DMS79 treated with DMSO at 0.1 percent for 48 hours (cell line): ENCODE data around the gene LRRC8D.

Source experiments
- DNase-seq: peaks from one replicate; lab custom pipeline; 2025; lab: John Stamatoyannopoulos, UW

The LRRC8D gene

DNA sequence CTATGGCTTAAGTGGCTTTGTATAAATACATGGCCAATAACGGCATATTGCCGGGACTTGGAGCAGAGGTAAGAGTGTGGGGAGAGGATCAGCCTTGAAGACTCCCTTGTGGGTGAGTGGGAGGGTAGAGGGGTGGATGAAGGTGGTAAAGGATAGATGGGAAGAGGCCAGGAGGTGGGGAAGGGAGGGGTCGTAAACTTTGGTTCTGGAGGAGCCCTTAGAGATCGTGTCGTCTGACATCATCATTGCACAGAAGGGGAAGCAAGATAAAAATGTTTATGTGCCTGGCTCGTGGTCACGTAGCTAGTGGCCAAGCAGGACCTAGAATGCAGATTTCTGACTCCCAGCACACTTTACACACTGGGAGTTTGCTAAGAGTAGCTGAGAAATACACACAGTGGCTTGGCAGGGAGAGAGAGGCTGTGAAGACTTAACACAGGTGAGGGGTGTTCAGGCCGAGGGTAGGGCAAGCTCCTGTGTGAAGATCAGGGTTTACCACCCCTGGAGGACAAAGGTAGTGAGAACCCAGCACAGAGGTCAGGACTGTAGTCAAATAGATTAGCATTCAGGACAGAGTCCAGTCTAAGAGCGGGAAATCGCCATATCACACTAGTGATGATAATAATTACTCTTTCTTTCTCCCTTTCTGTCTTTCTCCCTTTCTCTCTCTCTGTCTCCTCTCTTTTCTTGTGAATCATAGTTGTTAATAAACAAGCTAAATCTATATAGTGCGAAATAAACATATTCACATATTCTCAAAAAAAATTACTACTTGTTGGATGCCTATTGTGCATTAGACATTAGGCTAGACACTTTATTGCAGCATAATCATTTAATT is 75.5 kb downstream of the LRRC8D start:
- DNase-seq = no peak

DNA sequence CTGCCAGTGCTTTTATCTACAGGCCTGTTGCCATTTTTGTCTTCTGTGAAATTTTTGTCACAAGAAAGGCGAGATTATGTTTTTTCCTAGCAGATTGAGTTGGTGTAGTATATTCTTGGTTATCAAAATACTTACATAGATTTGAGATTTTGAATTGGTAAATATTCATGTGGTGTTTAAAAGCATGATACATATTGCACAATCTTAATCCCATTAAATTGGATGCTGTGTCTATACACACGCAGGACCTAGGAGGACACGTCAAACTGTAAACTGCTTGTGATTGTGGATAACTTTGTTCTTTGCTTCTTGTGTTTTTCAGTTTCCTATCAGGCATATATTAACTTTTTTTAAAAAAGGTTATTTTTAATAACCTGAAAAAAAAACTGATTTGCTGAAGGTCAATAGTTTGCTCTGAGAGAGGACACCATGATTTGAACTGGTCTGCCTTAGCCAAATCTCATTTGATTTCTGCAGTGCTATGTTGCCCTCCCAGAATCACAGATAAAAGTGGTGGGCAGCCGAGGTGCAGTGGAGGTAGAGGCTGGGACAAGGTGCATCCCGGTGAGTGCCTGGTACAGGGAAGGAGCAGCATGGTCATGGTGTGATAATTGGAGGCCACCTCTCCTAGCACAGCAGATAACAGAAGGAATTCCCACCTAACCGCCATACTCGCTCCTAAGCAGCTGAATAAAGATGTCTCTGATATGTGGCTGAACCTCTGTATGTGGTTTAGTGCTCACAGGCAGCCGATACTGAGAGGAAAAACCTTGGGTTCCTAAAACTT is 76.7 kb downstream of the LRRC8D start:
- DNase-seq = no peak

DNA sequence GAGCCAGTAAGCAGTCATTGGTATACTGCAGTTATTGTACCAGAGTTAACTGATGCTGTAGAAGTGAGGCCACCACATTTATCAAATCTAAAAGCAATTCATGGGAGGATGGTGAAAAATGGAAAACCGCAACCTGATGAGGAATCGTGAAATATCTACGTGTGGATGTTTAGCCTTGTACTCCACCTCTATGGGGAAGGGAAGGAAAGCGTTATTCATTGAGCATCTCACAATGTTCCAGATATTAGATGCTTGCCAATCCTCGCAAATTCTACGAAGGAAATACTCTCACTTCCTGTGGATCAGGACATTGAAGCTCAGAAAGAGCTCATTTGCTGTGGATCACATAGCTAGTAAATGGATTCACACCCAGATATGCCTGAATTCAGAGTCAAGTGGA is 77.3 kb downstream of the LRRC8D start:
- DNase-seq = no peak

DNA sequence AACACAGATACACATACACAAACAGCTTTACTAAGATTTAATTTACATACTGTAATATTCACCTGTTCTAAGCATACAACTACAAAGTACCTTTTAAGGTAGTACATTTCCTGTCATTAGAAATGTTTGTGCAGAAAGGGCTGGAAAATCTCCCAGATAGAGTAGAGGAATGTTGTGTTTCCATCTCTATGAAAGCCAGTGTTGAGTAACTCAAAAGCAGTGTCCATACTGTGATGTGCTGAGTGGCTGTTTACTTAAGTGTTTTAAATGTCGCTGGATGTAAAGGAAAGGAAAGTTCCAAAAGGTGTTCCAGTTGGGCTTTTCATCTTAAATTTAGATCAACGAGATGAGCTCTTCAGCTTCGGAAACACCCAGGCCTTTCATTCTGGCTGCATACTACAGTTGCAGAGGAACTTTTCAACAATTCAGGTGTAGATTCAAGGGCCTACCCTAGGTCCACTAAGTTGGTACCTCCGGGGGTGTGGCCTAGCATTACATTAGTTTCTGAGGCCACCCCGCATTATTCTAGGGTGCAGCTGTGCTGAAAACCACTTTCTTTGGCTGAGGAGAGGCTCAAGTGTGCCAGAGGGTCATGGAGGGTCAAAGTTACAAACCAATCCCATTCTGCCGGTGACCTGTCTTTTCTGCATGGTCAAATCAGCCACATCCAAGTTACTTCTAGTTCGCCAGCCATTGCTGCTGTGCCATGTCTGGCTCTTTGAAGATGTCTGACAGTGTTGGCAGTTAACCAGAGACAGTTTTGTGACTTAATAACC is 78.1 kb downstream of the LRRC8D start:
- DNase-seq = no peak

DNA sequence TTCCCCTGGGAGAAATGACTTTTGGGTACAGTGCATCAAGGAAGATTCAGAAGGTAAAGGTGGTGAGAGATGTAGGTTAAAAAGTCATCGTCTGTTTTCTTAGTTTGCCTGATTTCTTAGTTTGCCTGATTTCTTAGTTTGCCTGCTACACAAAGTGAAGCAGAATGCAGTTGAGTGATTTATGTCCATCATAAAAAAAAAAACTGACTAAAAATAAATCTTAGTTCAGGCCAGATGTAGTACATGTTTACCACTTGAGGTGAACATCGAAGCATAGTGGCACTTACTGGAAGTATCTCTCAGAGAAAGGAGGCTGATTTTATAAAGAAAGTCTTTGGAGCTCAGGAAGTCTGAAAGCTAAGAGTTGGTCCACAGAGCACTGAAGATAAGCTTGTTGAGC is 79.5 kb downstream of the LRRC8D start:
- DNase-seq = peak; percentile 17

DNA sequence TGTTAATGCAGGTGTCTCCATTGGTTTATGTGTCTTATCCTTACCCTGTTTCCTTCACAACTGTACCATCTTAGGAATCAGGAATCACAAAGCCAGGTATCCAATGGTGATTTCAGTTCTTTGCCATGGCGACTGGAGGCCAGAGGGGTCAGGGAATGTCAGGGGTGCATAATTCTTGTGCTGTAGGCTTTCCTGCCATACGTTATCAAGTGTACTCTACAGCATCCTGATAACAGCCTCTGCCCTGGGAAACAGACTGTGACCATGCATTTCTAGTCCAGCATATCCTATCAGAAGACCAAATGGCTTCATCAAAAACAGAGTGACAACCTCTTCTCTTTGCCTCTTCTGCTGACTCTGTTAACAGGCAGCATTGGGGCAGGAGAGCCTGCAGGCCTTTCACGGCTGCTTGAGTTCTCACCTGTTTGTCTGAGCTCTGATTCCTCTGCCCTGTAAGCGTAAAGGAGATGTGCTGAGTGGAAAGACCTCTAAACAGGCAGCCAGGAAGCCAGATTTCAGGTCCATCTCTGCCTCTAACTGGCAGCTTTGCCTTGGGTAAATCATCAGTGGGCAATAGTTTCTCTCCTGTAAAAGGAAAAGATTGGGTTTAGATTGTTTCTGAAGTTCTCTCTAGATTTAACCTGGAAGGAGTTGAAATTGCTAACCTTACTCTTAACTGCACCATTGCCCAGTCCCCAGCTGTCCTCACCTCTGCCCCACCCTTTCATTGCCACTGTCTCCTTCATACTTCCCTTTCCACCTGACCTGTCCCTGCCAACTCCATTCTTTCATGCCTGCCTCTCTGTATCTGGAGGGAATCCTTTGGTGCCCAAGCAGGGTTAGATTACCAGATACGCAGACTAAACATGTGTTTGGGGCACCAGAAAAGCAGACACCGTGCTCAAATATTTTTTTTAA is 80.2 kb downstream of the LRRC8D start:
- DNase-seq = peak; percentile 79

DNA sequence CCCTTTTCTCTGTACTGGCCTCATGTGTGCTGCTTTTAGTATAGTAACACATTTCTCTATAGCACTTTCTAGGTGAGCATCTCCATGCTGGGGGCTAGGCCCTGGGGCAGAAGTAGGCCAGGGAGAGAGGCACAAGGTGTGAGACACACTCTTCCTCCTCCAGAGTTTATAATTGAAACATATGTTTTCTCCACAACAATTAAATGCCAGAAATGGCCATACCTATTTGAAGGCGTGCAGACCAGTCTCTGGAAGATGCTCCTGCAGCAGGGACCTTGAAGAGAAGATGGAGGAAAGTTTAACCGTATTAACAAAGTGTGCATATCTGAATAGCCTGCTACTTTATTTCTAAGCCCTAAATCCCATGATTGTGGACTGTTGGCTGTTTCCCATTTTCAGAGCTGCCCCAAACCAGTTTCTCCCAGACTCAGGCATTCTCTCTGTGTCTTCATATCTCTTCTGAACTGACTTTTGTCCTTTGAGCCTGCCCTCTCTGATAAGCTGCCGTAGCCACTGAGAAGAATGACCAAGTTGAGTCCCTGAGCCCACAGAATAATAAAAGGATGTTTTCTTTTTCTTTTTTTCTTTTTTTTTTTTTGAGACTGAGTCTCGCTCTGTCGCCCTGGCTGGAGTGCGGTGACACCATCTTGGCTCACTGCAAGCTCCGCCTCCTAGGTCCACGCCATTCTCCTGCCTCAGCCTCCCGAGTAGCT is 81.3 kb downstream of the LRRC8D start:
- no peak for DNase-seq

DNA sequence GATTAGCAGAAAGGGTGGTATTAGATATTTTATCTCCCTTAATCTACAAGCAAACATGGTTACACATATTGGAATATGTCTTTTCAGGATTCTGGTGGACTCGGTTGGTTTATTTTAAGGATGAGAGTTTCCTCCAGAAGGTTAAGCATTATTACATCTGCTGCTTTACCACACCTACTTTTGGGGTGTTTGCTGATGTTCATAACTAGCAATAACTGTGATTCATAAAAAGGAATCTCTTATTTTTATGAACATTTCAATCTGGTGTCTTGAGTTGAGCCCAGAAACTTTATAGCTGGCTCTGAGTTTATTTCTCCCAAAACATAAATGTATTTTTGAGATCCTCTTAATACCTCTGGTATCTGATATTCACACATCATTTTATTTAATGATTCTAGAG is 82.7 kb downstream of the LRRC8D start:
- DNase-seq = no peak

DNA sequence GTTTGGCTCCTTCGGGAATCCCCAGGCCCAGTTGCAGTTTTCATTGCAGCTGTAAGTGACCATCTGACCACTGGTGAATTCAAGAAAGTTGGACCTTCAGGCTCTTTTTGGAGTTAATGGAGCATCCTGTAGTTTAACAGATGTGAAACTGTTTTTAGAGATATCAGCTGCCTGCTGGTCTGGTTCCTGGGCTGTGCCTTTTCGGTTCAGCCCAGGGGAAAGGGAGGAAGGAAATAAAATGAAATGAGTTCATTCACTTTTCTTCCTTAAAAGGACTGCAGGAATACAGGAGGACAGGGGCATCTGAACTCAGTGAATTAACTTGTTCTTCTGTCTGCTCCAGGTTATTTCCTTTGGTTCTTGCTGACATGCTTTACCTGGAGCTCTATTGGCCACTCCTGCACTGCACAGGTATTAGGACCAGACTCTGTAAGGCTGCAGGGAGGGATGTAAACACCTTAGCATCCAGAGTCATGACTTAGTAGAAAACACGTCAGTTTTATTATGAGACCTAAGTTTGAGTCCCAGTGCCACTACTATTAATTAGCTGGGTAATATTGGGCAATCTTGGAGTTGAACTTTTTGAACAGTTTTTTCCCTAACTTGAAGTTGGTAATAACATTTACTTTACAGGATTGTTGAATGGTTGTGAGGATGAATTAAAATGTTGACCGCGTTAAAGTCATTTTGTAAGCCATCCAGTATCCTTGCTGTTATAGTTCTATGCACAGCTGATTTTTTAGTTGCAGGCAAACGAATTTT is 83.6 kb downstream of the LRRC8D start:
- no peak for DNase-seq

DNA sequence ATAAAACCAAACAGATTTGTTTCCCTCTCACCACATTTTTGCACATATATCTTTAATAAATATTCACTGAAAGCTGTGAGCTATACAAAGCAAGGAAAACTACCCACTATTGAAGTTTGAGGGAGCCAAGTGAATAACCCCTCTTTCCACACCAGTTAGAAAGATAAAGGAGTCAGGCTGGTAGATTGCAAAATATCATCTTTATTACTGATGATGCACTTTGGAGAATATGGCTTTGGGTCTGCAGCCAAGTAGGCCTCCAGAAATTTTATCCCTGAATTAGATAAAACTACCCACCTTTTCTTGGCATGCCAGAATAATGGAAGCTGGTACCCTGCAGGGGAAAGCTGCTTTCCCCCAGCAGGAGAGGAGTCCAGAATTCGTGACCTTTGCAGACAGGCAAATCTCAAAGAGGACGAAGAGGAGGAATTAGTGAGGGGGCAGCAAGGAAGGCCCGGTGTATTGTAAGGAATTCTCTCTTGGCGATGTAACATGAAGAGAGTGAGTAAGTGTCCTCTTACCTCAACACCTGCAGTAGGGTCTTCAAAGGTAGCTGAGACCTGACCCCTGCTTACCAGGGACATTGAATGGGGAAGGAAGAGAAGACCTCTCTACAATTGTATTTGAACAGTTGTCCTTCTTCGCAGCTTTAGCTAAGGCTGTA is 84.7 kb downstream of the LRRC8D start:
- no peak for DNase-seq

DNA sequence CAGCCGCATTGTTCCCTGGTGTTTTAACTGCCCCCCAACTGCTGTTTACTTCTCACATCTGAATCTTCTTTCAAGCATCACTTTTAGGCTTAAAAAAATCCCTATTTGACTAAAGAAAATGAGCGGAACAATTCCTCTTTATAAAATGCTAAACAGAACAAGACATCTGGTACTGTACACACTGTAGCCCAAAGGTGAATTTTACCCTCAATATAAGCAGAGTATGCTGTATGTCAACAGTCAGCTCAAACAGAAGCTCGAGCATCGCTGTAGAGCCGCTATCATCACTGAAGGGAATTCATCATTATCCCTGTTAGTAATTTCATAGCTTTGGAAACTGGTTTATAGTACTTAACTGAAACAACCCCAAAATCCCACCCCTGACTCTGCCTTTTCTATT is 85.3 kb downstream of the LRRC8D start:
- DNase-seq = no peak

DNA sequence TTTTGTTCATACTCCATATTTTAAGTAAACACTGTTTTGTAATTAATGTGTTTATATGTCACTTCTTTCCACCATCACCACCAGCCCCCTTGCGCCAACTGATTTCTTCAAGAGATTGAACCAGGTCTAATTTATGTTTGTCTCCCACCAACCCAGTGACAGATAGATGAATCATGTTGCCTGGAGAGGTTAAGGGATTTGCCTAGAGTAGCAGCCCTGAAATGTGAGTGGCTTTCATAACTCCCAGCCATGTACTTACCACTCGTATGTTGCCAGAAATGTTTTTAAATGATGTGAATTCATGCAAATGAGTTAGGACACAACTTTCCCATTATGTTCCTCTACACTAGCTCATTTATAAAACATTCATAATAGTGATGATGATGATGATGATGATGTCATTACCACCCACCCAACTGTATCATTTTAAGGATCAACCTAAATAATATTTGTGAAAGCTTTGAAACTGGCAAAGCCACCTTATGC is 86.9 kb downstream of the LRRC8D start:
- DNase-seq = no peak

DNA sequence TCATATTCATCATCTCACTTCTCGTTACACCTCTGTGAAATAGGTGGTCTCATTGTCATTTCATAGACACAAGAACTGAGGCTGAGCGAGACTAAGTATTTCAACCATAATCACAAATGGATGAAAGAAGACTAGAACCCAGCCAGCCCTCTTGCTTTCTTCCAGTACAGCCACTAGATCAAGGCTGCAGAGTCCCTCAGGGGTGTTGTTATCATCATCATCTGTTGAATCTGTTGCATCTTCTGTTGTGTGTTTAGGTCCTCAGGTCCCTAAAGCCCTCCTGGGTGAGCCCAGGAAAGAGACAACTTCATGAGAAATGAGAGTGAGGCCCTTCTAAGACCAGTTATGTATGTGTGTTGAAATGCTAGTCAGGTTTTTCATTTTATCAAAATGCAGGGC is 87.4 kb downstream of the LRRC8D start:
- DNase-seq = no peak

DNA sequence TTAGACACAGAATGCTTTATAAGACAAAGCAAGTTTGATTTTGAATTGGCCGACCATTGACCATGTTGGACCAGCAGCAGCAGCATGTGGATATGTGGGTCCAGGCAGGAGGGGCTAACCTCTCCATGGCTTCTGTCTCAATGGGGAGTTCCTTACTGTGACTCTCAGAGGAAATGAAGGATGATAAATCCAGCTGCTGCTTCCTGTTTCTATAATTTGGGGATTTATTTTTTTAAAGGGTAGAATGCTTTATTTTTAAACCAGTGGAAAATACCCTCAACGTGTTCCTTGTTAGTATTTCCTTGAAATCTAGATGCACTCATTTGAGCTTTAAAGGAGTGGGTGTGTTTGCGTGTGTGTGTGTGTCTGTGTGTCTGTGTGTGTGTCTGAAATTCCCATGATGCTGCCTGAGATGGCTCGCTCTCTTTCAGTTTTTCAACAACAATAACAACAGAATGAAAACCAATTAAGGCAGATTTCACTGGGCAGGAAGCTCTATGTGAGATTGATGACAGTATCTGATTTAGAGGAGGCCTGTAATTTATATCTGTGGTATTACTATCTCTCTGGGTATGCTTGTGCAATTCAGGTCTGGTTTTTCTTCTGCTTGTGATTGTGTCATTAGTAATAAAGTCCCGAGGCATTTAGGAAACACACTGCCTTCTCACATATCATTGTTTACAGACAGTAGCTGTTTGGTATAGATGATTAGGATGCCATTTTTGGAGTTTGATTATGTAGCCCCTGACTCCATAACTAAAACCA is 88.0 kb downstream of the LRRC8D start:
- no peak for DNase-seq

DNA sequence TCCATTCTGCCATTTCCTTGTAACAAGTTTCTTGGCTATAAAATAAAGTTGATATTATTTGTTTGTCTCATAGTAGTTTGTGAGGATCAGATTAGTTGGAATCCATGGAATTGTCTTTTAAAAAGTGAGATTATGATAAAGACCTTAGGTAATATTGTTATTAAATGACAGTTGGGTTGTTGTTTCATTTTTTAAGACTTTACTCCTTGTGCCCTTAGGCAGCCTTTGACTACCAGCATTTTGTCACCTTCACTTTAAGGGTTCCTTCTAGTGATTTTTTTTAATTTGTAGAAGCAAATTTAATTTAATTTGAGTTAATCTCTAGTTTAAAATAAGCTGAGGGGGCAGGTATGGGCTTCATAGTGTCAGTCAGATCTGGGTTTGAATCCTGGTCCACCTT is 89.4 kb downstream of the LRRC8D start:
- DNase-seq = no peak

DNA sequence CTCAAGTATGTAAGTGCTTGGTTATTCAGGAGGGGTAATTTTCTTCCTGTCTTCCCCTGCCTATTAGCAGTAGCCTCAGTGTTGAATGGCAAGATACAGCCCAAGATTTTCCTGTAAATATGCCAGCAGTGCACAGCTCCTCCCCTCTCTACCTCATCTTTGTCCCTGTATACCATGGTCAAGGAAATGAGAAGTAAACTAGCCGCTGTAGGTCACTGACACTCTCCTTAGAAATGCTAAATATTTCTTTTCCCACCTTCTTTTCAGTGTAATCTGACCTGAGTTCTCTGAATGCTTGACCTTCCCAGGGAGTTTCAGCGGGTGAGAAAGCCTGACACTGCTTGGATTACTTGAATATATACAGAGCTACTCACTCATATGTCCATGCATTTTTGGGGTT is 89.9 kb downstream of the LRRC8D start:
- no peak for DNase-seq

DNA sequence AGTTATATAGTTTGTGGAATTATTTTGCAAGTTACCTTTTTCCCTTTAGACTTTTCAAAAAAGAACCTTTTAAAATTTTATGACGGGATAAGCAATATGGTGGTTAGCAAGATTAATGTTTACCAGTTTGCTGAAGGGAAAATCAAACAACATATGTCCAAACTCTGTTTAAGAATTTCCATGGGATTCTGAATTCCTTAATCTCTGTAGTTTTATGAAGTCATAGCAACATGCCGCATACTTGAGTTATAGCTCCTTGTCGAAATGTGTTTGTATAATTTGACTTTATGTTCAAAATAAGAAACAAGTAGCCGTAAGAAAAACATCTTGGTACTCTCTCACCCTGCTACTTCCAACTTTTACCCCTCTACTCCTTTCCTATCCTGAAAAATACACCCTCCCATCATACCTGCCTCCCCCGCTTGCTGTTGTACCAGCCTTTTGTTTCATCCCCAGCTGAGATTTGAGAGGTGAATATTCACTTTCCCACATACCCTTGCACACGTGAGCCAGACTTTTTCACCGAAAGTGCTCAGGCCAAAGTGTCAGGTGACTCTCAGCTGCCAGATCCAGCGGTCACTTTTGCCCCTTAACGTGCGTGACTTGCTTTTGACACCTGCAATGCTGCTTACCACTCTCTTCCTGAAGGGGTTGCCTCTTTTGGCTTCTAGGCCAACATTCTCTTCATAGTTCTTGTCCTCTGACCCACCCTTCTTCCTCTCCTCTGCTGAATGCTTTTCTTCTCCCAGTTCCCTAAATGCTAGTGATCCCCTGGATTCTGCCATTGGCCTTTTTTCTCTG is 90.6 kb downstream of the LRRC8D start:
- DNase-seq = no peak

DNA sequence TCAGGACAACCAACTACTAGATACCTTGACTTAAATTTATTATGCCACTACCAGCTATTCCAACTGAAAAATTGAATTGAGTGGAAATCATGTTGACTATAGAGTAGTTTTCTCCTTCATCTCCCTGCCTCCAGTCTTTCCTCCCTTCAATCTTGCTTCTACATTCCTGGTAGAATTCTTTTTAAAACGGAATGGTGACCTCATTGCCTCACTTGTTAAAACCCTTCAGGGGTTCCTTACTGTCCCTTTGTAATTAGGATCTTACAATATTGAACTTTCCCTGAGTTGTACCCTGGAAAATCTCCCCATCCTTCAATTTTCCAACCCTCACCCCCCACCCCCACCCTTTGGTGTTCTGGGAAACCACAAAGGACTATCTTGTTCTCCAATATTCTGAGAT is 91.2 kb downstream of the LRRC8D start:
- no peak for DNase-seq
